ENCODE results near the gene LRRC32. TPM values are rescaled to one million over a fixed set of nuclear protein-coding genes. Genes with fewer than 3 reads are reported as not detected.

The LRRC32 gene
- total RNA-seq, result 0.26 TPM in 1 of 2 replicates, not detected in the other

- Histone ChIP-seq H3K36me3 (ENCODE audit: control insufficient read depth, insufficient read depth, low read length) (no peaks in the 10 kb centered on the region), H3K4me3 (ENCODE audit: low read depth, low read length) (peak within 1 kb of the TSS; percentile 40), H3K27me3 (ENCODE audit: control insufficient read depth, insufficient read depth, low read length) (peaks cover 6% of the 10 kb centered on the region)
- no peak for TF ChIP-seq CTCF (IDR thresholded peaks at IDR 0.05; ENCODE audit: insufficient read depth, low read length, severe bottlenecking)
- FAIRE-seq (no peak), DNase-seq (ENCODE audit: low read depth) (no peak)
Observed at GRCh38 chr11:76670485-76671236, at the start of gene LRRC32. Gene LRRC32 (minus strand): TSS chr11:76670747. CDS start chr11:76665954, 4,793 bp downstream.

- H3K4me3 ChIP-seq (ENCODE audit: low read depth, low read length), result no peak overlapping the region
- TF ChIP-seq CTCF (IDR thresholded peaks at IDR 0.05; ENCODE audit: insufficient read depth, low read length, severe bottlenecking), result no peak
- no peak for DNase-seq (ENCODE audit: low read depth)
- H3K27me3 ChIP-seq (ENCODE audit: control insufficient read depth, insufficient read depth, low read length), result peaks cover 3% of the 10 kb centered on the region
- FAIRE-seq, result no peak
- no peaks in the 10 kb centered on the region for H3K36me3 ChIP-seq (ENCODE audit: control insufficient read depth, insufficient read depth, low read length)
Observed at GRCh38 chr11:76719686-76720085, 49.1 kb upstream of the LRRC32 start.

GRCh38 chr11:76719281-76719680 is 48.7 kb upstream of the LRRC32 start:
- DNase-seq (ENCODE audit: low read depth), result no peak
- H3K4me3 ChIP-seq (ENCODE audit: low read depth, low read length), result no peak overlapping the region
- TF ChIP-seq CTCF (IDR thresholded peaks at IDR 0.05; ENCODE audit: insufficient read depth, low read length, severe bottlenecking), result no peak
- no peak for FAIRE-seq
- H3K36me3 ChIP-seq (ENCODE audit: control insufficient read depth, insufficient read depth, low read length), result no peaks in the 10 kb centered on the region
- peaks cover 3% of the 10 kb centered on the region for H3K27me3 ChIP-seq (ENCODE audit: control insufficient read depth, insufficient read depth, low read length)

GRCh38 chr11:76717816-76718215 is 47.3 kb upstream of the LRRC32 start:
- DNase-seq (ENCODE audit: low read depth) (no peak), FAIRE-seq (no peak)
- TF ChIP-seq CTCF (IDR thresholded peaks at IDR 0.05; ENCODE audit: insufficient read depth, low read length, severe bottlenecking), result no peak
- Histone ChIP-seq H3K27me3 (ENCODE audit: control insufficient read depth, insufficient read depth, low read length) (peaks cover 3% of the 10 kb centered on the region), H3K4me3 (ENCODE audit: low read depth, low read length) (no peak overlapping the region), H3K36me3 (ENCODE audit: control insufficient read depth, insufficient read depth, low read length) (no peaks in the 10 kb centered on the region)

GRCh38 chr11:76717369-76717768 is 46.8 kb upstream of the LRRC32 start:
- Histone ChIP-seq H3K36me3 (ENCODE audit: control insufficient read depth, insufficient read depth, low read length) (no peaks in the 10 kb centered on the region), H3K27me3 (ENCODE audit: control insufficient read depth, insufficient read depth, low read length) (peaks cover 3% of the 10 kb centered on the region), H3K4me3 (ENCODE audit: low read depth, low read length) (no peak overlapping the region)
- TF ChIP-seq CTCF (IDR thresholded peaks at IDR 0.05; ENCODE audit: insufficient read depth, low read length, severe bottlenecking), result no peak
- FAIRE-seq, result no peak
- DNase-seq (ENCODE audit: low read depth), result no peak

GRCh38 chr11:76716268-76716667 is 45.7 kb upstream of the LRRC32 start:
- no peak for TF ChIP-seq CTCF (IDR thresholded peaks at IDR 0.05; ENCODE audit: insufficient read depth, low read length, severe bottlenecking)
- H3K36me3 ChIP-seq (ENCODE audit: control insufficient read depth, insufficient read depth, low read length), result no peaks in the 10 kb centered on the region
- H3K4me3 ChIP-seq (ENCODE audit: low read depth, low read length), result no peak overlapping the region
- DNase-seq (ENCODE audit: low read depth) (no peak), FAIRE-seq (no peak)
- H3K27me3 ChIP-seq (ENCODE audit: control insufficient read depth, insufficient read depth, low read length), result no peaks in the 10 kb centered on the region
